Measurements from ENCODE around the gene MOK.
A peak's percentile ranks its signal among the peaks of the same experiment; 100 is the strongest.

MOK gene

GRCh38 chr14:102184316-102185035 is 120.5 kb downstream of the MOK start:
- peak; percentile 58 for DNase-seq (ENCODE audit: low spot score)
- in situ Hi-C loops (cut with MboI; ENCODE audit: low sequenced_read_pairs, unreplicated experiment): no loop called here
- no peak for TF ChIP-seq CTCF (IDR thresholded peaks at IDR 0.05; ENCODE audit: borderline replicate concordance, control extremely low read depth, extremely low read depth, insufficient read depth, missing control alignments)

- no peak for TF ChIP-seq CTCF (IDR thresholded peaks at IDR 0.05; ENCODE audit: borderline replicate concordance, control extremely low read depth, extremely low read depth, insufficient read depth, missing control alignments)
- in situ Hi-C loops (cut with MboI; ENCODE audit: low sequenced_read_pairs, unreplicated experiment): no loop called here
- DNase-seq (ENCODE audit: low spot score): no peak
Measured at GRCh38 chr14:102183886-102184285, 121.1 kb downstream of the MOK start.

- no peak for DNase-seq (ENCODE audit: low spot score)
- in situ Hi-C loops (cut with MboI; ENCODE audit: low sequenced_read_pairs, unreplicated experiment): no loop called here
- TF ChIP-seq CTCF (IDR thresholded peaks at IDR 0.05; ENCODE audit: borderline replicate concordance, control extremely low read depth, extremely low read depth, insufficient read depth, missing control alignments): no peak
Measured at GRCh38 chr14:102182936-102183619, 121.9 kb downstream of the MOK start.

GRCh38 chr14:102182190-102182589 is 122.8 kb downstream of the MOK start:
- DNase-seq (ENCODE audit: low spot score): no peak
- in situ Hi-C loops (cut with MboI; ENCODE audit: low sequenced_read_pairs, unreplicated experiment): no loop called here
- no peak for TF ChIP-seq CTCF (IDR thresholded peaks at IDR 0.05; ENCODE audit: borderline replicate concordance, control extremely low read depth, extremely low read depth, insufficient read depth, missing control alignments)

GRCh38 chr14:102181187-102181586 is 123.8 kb downstream of the MOK start:
- no peak for TF ChIP-seq CTCF (IDR thresholded peaks at IDR 0.05; ENCODE audit: borderline replicate concordance, control extremely low read depth, extremely low read depth, insufficient read depth, missing control alignments)
- DNase-seq (ENCODE audit: low spot score): no peak
- in situ Hi-C loops (cut with MboI; ENCODE audit: low sequenced_read_pairs, unreplicated experiment): no loop called here

GRCh38 chr14:102180248-102180998 is 124.5 kb downstream of the MOK start:
- in situ Hi-C loops (cut with MboI; ENCODE audit: low sequenced_read_pairs, unreplicated experiment): no loop called here
- no peak for DNase-seq (ENCODE audit: low spot score)
- TF ChIP-seq CTCF (IDR thresholded peaks at IDR 0.05; ENCODE audit: borderline replicate concordance, control extremely low read depth, extremely low read depth, insufficient read depth, missing control alignments): no peak

Data from GM13976 (cell line).